ENCODE measurements around the gene CEBPE. TPM values are rescaled to one million over a fixed set of nuclear protein-coding genes. Genes with fewer than 3 reads are reported as not detected.

Gene CEBPE
- total and polyA plus RNA-seq, 4 donors: 0.08 to 4.4 (median 0.16) TPM; not detected in 1

DNA sequence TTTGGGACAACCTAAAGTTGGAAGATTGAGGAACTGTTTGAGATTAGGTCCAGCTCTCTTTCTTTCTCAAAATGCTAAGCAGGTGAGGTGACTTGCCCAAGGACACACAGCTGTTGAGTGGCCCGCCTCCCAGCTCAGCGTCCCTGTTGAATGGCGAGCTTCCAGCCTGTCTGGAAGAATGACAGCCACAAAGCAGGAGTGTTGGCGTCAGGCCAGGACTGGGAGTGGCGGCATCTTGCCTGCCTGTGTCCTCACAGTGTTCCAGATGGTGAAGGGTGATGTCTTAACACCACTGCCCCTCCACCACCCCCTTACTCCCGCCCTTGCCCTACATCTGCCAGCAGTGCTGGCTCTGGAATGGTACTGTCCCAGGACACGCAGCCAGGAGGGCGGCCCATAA is 4.4 kb upstream of the CEBPE start:
- DNase-seq (ENCODE audit: low spot score): peak; percentile 76
- Histone ChIP-seq H3K27ac (ENCODE audit: low read depth in 1 of 2, low read length in 2 of 2) (no peak overlapping the region), H3K4me1 (ENCODE audit: control insufficient read depth in 4 of 4, insufficient read depth in 4 of 4, low read length in 3 of 4) (peaks cover 0 to 5% (median 2%) of the 10 kb centered on the region in 4 donors), H3K9me3 (ENCODE audit: control insufficient read depth in 4 of 4, low read length in 3 of 4) (no peaks in the 10 kb centered on the region), H3K9ac (ENCODE audit: low read depth in 1 of 2, low read length in 2 of 2) (no peak overlapping the region), H3K36me3 (ENCODE audit: control insufficient read depth in 4 of 4, insufficient read depth in 3 of 4, low read depth in 1 of 4, low read length in 3 of 4) (no peaks in the 10 kb centered on the region), H3K4me3 (ENCODE audit: low read depth in 1 of 3, low read length in 3 of 3) (no peak overlapping the region), H3K27me3 (ENCODE audit: control insufficient read depth in 4 of 4, insufficient read depth in 4 of 4, low read length in 3 of 4) (no peaks in the 10 kb centered on the region)
- TF ChIP-seq RAD21 (IDR thresholded peaks at IDR 0.05) (no peak), EGR1 (IDR thresholded peaks at IDR 0.05; ENCODE audit: low read depth in 2 of 2) (no peak), HNF4A (conservative IDR thresholded peaks at IDR 0.05) (no peak), GABPA (IDR thresholded peaks at IDR 0.05 in 1 of 2, conservative IDR thresholded peaks at IDR 0.05 in 1 of 2) (no peak)
- WGBS: 66% methylated on average over 8 of the region's 8 CpGs

DNA sequence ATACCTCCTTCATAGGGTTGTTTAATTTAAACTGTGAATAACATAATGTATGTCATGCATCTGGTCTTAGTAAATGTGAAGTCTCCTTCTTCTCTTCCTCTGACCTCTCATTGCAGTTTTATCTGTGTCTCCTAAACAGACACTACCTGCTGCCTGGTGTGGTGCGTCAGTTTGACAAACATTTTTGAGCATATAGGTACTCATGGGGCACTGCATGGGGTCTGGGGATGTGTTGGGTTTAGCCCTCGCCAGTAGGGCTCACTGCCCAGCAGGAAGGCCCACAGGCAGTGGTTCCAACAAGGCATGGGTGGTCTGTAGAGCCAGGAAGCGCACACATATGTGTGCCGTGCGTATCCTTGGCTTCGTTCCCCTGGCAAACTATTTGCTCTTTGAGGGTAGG is 3.0 kb upstream of the CEBPE start:
- no peaks in the 10 kb centered on the region for H3K36me3 ChIP-seq (ENCODE audit: control insufficient read depth in 4 of 4, insufficient read depth in 3 of 4, low read depth in 1 of 4, low read length in 3 of 4)
- no peaks in the 10 kb centered on the region for H3K27me3 ChIP-seq (ENCODE audit: control insufficient read depth in 4 of 4, insufficient read depth in 4 of 4, low read length in 3 of 4)
- H3K4me1 ChIP-seq (ENCODE audit: control insufficient read depth in 4 of 4, insufficient read depth in 4 of 4, low read length in 3 of 4): peaks cover 0 to 5% (median 2%) of the 10 kb centered on the region in 4 donors
- H3K27ac ChIP-seq (ENCODE audit: low read depth in 1 of 2, low read length in 2 of 2): no peak overlapping the region
- WGBS: 87% methylated on average over 6 of the region's 6 CpGs
- no peak overlapping the region for H3K9ac ChIP-seq (ENCODE audit: low read depth in 1 of 2, low read length in 2 of 2)
- no peaks in the 10 kb centered on the region for H3K9me3 ChIP-seq (ENCODE audit: control insufficient read depth in 4 of 4, low read length in 3 of 4)
- no peak for DNase-seq (ENCODE audit: low spot score)
- TF ChIP-seq SP1 (IDR thresholded peaks at IDR 0.05) (no peak), YY1 (IDR thresholded peaks at IDR 0.05) (no peak), TAF1 (conservative IDR thresholded peaks at IDR 0.05) (no peak), HNF4G (IDR thresholded peaks at IDR 0.05) (no peak), RXRA (IDR thresholded peaks at IDR 0.05) (no peak), GABPA (IDR thresholded peaks at IDR 0.05 in 1 of 2, conservative IDR thresholded peaks at IDR 0.05 in 1 of 2) (no peak)
- TF ChIP-seq, protein P1, sequence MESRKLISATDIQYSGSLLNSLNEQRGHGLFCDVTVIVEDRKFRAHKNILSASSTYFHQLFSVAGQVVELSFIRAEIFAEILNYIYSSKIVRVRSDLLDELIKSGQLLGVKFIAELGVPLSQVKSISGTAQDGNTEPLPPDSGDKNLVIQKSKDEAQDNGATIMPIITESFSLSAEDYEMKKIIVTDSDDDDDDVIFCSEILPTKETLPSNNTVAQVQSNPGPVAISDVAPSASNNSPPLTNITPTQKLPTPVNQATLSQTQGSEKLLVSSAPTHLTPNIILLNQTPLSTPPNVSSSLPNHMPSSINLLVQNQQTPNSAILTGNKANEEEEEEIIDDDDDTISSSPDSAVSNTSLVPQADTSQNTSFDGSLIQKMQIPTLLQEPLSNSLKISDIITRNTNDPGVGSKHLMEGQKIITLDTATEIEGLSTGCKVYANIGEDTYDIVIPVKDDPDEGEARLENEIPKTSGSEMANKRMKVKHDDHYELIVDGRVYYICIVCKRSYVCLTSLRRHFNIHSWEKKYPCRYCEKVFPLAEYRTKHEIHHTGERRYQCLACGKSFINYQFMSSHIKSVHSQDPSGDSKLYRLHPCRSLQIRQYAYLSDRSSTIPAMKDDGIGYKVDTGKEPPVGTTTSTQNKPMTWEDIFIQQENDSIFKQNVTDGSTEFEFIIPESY (IDR thresholded peaks at IDR 0.05): no peak
- TF ChIP-seq, protein P2, sequence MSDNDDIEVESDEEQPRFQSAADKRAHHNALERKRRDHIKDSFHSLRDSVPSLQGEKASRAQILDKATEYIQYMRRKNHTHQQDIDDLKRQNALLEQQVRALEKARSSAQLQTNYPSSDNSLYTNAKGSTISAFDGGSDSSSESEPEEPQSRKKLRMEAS (IDR thresholded peaks at IDR 0.05): no peak
- TF ChIP-seq, protein P3, sequence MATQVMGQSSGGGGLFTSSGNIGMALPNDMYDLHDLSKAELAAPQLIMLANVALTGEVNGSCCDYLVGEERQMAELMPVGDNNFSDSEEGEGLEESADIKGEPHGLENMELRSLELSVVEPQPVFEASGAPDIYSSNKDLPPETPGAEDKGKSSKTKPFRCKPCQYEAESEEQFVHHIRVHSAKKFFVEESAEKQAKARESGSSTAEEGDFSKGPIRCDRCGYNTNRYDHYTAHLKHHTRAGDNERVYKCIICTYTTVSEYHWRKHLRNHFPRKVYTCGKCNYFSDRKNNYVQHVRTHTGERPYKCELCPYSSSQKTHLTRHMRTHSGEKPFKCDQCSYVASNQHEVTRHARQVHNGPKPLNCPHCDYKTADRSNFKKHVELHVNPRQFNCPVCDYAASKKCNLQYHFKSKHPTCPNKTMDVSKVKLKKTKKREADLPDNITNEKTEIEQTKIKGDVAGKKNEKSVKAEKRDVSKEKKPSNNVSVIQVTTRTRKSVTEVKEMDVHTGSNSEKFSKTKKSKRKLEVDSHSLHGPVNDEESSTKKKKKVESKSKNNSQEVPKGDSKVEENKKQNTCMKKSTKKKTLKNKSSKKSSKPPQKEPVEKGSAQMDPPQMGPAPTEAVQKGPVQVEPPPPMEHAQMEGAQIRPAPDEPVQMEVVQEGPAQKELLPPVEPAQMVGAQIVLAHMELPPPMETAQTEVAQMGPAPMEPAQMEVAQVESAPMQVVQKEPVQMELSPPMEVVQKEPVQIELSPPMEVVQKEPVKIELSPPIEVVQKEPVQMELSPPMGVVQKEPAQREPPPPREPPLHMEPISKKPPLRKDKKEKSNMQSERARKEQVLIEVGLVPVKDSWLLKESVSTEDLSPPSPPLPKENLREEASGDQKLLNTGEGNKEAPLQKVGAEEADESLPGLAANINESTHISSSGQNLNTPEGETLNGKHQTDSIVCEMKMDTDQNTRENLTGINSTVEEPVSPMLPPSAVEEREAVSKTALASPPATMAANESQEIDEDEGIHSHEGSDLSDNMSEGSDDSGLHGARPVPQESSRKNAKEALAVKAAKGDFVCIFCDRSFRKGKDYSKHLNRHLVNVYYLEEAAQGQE (IDR thresholded peaks at IDR 0.05): no peak
- TF ChIP-seq, protein P4, sequence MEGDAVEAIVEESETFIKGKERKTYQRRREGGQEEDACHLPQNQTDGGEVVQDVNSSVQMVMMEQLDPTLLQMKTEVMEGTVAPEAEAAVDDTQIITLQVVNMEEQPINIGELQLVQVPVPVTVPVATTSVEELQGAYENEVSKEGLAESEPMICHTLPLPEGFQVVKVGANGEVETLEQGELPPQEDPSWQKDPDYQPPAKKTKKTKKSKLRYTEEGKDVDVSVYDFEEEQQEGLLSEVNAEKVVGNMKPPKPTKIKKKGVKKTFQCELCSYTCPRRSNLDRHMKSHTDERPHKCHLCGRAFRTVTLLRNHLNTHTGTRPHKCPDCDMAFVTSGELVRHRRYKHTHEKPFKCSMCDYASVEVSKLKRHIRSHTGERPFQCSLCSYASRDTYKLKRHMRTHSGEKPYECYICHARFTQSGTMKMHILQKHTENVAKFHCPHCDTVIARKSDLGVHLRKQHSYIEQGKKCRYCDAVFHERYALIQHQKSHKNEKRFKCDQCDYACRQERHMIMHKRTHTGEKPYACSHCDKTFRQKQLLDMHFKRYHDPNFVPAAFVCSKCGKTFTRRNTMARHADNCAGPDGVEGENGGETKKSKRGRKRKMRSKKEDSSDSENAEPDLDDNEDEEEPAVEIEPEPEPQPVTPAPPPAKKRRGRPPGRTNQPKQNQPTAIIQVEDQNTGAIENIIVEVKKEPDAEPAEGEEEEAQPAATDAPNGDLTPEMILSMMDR (IDR thresholded peaks at IDR 0.05; ENCODE audit: low read depth, low read length, missing input control): no peak
- H3K4me3 ChIP-seq (ENCODE audit: low read depth in 1 of 3, low read length in 3 of 3): no peak overlapping the region
